Urinary bladder (tissue), 4 donors: ENCODE data around the gene IL36B. TPM values are rescaled to one million over a fixed set of nuclear protein-coding genes. Genes with fewer than 3 reads are reported as not detected.

Experiments used
- DNase-seq: peaks from one replicate; pipeline ENCODE4 v3.0.0-alpha.2; 2015; ENCODE audit errors: extremely low spot score
- H3K27ac ChIP-seq: one replicate; pipeline ENCODE4 v1.5.1; 2013; ENCODE audit warnings: low read depth, mild to moderate bottlenecking, moderate library complexity
- H3K36me3 ChIP-seq: one replicate; pipeline ENCODE4 v1.6.1; 2013; ENCODE audit warnings: mild to moderate bottlenecking, moderate library complexity; ENCODE audit not compliant: insufficient read depth
- H3K4me1 ChIP-seq: one replicate; pipeline ENCODE4 v1.6.1; 2013; ENCODE audit warnings: mild to moderate bottlenecking, moderate library complexity; ENCODE audit not compliant: insufficient read depth
- H3K4me3 ChIP-seq: one replicate; pipeline ENCODE4 v1.5.1; 2013; ENCODE audit warnings: low read depth, low read length
- WGBS: extraction: QIAGEN DNeasy Blood & Tissue Kit; methylation state at CpG from one replicate; pipeline ENCODE4 v1.1.7; 2013; 5-methylcytosine and 5-hydroxymethylcytosine counted together
- polyA plus RNA-seq: library from polyadenylated mRNA; stranded (reverse); fragments of 200-250 nt; gene quantifications from one replicate; pipeline ENCODE4 v1.2.3, GENCODE V29; 2013
- total RNA-seq: library from RNA; depleted of rRNA; stranded (reverse); fragments of >200 nt; gene quantifications from one replicate; pipeline ENCODE4 v1.2.3, GENCODE V29; 2014
- donor health status: healthy with polysubstance abuse.
- donor health status: healthy.

IL36B gene
- total and polyA plus RNA-seq, 2 donors = not detected

DNA sequence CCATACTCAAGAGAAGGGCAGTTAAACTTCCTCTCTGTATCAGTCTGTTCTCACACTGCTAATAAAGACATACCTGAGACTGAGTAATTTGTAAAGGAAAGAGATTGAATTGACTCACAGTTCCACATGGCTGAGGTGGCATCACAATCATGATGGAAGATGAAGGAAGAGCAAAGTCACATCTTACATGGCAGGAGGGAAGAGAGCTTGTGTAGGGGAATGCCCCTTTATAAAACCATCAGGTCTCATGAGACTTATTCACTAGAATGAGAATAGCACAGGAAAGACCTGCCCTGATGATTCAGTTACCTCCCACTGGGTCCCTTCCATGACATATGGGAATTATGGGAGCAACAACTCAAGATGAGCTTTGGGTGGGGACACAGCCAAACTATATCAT, 1.4 kb upstream of the IL36B start:
- DNase-seq = no peak
- Histone ChIP-seq H3K4me1 (no peaks in the 10 kb centered on the region), H3K4me3 (no peak overlapping the region), H3K36me3 (no peaks in the 10 kb centered on the region), H3K27ac (no peak overlapping the region)

DNA sequence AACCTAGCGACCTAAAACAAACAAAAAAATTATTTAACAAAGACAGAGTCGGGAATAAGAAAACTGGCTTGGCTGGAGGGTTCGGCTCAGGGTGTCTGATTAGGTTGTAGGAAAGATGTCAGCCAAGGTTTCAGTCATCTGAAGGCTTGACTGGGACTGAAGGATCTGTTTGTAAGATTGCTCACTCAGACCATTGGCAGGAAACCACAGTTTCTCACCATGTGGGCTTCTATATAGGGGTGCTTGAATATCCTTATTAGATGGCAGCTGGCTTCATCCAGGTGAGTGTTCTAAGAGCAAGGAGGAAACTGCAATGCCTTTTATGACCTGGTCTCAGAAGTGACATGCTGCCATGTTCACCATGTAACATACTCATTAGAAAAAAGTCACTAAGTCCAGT, 999 bp upstream of the IL36B start:
- H3K36me3 ChIP-seq = no peaks in the 10 kb centered on the region
- no peak overlapping the region for H3K27ac ChIP-seq
- H3K4me1 ChIP-seq = no peaks in the 10 kb centered on the region
- H3K4me3 ChIP-seq = no peak overlapping the region
- DNase-seq = no peak
- WGBS = 76% methylated on average over 3 of the region's 3 CpGs

DNA sequence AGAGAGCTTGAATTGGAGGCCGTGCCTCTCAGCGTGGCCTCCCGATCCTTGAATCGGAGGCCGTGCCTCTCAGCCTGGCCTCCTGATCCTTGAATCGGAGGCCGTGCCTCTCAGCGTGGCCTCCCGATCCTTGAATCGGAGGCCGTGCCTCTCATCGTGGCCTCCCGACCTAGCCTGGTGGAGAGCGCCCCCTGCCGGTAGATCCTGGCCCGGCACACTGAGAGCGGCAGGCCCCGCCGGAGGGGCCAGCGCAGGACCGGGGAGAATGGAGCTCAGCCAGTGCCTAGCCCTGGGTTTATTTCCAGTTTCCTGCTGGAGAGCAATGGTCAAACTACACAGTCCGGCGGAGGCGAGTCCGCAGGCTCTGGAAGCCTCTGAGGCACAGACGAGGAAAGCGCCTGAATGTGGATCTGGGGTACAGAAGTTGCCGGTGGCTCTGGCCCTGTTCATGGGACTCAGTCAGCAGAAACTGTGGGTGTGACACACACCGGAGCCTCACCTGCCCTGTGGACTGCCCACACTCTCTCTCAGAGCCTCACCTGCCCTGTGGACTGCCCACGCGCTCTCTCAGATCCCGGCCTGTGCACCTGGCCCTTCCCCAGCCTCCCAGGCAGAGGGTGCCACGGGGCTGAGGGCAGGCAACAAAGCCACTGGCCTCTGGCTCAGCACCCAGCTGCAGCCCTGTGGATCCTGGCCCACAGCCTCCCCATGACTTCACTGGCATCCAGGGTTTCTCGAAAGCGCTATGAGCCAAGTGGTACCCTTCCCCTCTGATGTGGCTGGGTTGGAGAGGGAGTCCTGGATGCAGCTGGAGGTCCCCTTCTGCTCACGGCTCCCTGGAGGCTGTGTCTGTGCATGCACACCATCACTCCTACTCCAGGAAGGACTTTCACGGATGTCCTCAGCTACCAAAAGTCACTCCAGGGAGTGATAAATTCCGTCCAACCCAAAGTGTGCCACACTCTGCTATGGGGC, 1.5 kb downstream of the IL36B start:
- WGBS = 93% methylated on average over 38 of the region's 38 CpGs
- Histone ChIP-seq H3K36me3 (no peaks in the 10 kb centered on the region), H3K4me3 (no peak overlapping the region), H3K4me1 (no peaks in the 10 kb centered on the region), H3K27ac (no peak overlapping the region)
- no peak for DNase-seq

DNA sequence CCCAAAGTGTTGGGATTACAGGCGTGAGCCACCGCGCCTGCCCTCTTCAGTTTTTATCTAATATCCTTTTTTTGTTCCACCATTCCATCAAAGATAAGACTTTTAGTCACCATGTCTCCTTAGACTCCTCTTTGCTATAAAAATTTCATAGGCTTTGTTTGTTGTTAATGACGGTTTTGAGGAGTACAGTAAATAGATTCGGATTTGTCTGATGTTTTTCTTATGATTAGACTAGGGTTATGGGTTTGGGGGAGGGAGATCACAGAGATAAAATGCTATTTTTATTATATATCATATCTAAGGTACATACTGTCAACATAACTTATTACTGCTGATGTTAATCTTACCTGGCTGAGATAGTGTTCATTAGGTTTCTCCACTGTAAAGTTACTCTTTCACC, 6.2 kb downstream of the IL36B start:
- H3K27ac ChIP-seq = no peak overlapping the region
- DNase-seq = no peak
- WGBS = 77% methylated on average over 5 of the region's 5 CpGs
- H3K4me3 ChIP-seq = no peak overlapping the region
- H3K36me3 ChIP-seq = no peaks in the 10 kb centered on the region
- no peaks in the 10 kb centered on the region for H3K4me1 ChIP-seq

DNA sequence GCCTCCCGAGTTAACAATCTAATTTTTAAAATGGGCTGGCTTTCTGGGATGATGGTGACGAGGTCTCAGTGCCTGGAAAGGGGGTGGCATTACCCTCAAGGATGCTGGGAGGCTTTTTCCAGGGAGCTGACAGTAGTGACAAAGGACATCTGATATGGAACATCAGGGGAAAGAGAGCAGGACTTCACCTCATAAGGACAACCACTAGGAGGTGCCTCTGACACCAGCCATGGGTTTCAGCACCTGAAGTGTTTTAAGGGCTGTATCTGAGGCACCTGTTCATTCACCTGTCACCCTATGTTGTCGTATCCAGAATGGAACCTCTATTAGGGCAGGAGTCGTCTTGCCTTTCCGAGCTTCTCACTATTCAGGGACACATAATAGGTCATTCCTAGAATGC, 10.8 kb downstream of the IL36B start:
- Histone ChIP-seq H3K27ac (no peak overlapping the region), H3K36me3 (no peaks in the 10 kb centered on the region), H3K4me1 (no peaks in the 10 kb centered on the region), H3K4me3 (no peak overlapping the region)
- DNase-seq = no peak
- 57% methylated on average over 5 of the region's 5 CpGs for WGBS

DNA sequence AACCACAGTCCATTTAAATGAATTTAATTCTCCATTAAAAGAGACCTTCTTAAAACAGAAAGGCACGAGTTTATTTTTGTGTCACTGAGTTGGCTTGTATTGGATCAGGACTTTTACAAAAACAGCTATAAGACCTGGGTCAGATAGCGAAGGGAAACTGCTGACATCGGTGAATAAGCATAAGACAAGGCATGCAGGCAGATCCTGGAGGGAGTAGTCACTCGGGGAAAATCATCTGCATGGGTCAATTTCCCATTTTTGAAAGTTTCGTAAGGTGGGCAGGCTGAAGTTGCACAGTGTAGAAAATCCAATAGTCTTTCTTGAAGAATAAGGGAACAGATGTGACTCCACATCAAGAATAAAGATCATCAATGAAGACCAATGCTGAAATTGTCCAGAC, 12.9 kb downstream of the IL36B start:
- Histone ChIP-seq H3K4me3 (no peak overlapping the region), H3K27ac (no peak overlapping the region), H3K36me3 (no peaks in the 10 kb centered on the region), H3K4me1 (no peaks in the 10 kb centered on the region)
- DNase-seq = no peak
- 52% methylated on average over 5 of the region's 5 CpGs for WGBS

DNA sequence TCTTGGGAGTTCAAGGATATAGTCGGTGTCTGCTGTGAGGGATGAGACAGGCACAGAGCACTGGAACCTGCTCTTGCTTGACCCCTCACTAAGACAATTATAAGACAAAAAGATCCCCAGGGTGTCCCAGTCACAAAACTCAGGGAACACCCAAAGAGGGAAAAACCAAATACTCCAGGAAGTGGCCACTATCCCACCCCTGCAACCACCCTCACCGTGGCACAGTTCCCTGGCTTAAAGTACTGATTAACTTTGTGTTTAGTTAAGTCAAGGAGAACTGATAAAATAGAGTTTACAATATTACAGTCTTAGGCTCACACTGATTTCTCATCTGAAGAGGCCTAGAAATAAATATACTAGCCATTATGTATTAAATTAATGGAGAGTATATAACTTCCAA, 13.5 kb downstream of the IL36B start:
- Histone ChIP-seq H3K4me1 (no peaks in the 10 kb centered on the region), H3K36me3 (no peaks in the 10 kb centered on the region), H3K27ac (no peak overlapping the region), H3K4me3 (no peak overlapping the region)
- DNase-seq = no peak
- WGBS = 62% methylated on average over 2 of the region's 2 CpGs

DNA sequence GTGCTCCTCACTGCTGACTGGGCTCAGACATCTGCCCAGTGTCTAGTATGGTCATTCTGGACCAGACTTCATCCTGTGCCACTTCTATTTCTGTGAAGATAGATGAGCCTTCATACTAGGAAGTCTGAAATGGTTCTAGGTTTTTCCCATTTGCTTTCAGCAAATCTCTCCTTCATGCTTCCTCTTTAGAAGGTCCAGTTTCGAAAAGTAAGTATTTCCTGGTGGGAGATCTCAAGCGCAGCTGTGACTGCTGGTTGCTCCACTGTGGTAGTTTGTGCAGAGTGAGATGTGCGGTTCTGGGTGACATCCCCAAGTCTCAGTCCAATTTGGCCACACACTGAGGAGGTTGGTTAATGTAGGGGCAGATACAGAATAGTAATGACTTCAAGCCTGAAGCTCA, 14.4 kb downstream of the IL36B start:
- Histone ChIP-seq H3K4me1 (no peaks in the 10 kb centered on the region), H3K27ac (no peak overlapping the region), H3K36me3 (no peaks in the 10 kb centered on the region), H3K4me3 (no peak overlapping the region)
- no peak for DNase-seq
- WGBS = 86% methylated on average over 3 of the region's 3 CpGs

DNA sequence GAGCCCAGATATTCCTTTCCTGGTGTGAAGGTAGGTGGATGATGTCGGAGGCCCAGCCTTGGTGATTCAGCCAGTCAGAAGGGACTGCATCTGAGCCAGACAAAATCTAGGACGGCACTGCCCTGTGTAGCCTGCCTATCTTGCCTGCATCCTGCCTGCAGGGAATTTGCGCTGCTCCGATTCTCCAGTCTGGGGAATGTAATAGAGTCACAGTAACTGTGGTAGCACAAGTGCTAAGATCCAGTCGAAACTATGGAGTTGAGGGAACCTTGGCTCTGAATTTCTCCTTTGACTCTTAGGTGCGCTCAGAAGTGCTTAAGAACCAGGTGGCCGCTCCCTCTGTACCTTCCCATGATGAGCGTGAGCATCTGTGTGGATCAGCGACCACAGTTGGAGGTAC, 15.9 kb downstream of the IL36B start:
- Histone ChIP-seq H3K4me1 (no peaks in the 10 kb centered on the region), H3K27ac (no peak overlapping the region), H3K36me3 (no peaks in the 10 kb centered on the region), H3K4me3 (no peak overlapping the region)
- WGBS = 89% methylated on average over 9 of the region's 9 CpGs
- no peak for DNase-seq

DNA sequence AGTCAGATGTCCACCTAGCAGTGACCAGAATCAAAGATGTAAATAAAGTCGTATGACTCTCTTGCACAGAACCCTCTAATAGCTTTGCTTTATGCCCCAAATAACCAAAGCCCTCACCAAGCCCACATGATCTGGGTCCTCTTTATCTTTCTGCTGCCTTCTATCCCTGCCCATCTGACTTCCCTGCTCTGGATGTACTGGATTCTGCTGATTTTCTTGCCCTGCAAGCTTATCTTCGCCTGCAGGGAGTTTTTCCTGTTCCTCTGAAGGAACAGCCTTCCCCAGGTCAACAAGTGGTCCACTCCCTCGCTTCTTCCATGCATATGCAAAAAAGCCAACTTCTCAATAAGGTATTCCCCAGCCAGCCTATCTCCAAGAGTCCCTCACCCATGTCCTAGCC, 18.7 kb downstream of the IL36B start:
- Histone ChIP-seq H3K4me3 (no peak overlapping the region), H3K27ac (no peak overlapping the region), H3K36me3 (no peaks in the 10 kb centered on the region), H3K4me1 (no peaks in the 10 kb centered on the region)
- 78% methylated on average over 3 of the region's 3 CpGs for WGBS
- DNase-seq = no peak

DNA sequence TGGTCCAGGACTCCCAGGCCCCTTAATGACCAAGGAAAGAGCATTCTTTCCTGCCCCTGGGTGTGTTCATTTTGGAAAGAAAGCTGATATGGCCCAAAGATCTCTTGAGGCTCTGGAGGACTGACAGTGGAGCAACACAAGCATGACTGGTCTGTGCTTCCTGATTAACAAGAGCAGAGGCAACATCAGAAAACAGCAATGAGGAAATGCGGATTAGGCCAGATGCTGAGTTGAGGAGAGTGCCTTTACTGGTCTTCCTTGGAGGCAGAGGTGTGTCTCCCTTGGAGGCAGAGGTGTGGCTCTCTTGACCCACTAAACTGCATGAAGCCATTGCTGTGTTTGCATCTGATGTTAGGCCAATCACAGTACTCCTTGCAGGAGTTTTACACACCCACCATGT, 19.9 kb downstream of the IL36B start:
- 81% methylated on average over 1 of the region's 1 CpG for WGBS
- DNase-seq = no peak

DNA sequence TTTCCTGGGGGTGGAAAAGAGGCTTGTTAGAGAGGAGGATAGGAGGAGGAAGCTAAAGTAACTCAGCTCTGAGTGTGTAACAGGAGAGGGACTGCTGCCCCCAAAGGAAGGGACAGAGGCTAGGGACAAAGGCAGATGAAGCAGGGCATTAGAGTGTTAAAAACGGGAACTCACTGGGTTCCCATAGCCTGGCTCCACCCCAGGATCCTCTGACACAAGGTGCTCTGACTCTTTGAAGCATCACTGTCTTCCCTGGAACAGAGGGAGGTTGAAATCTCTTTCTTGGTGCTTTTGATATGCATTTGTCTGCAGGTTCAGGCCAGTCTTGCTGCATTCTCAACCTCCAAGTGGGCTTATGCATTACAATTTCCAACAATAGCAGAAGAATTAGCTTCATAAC, 24.6 kb downstream of the IL36B start:
- H3K4me1 ChIP-seq = no peaks in the 10 kb centered on the region
- WGBS = 2% methylated on average over 1 of the region's 1 CpG
- H3K36me3 ChIP-seq = no peaks in the 10 kb centered on the region
- DNase-seq = no peak
- no peak overlapping the region for H3K27ac ChIP-seq
- H3K4me3 ChIP-seq = no peak overlapping the region

More for the DNA sequence above, 19.9 kb downstream of the IL36B start:
- Histone ChIP-seq H3K36me3 (no peaks in the 10 kb centered on the region), H3K27ac (no peak overlapping the region), H3K4me3 (no peak overlapping the region), H3K4me1 (no peaks in the 10 kb centered on the region)

DNA sequence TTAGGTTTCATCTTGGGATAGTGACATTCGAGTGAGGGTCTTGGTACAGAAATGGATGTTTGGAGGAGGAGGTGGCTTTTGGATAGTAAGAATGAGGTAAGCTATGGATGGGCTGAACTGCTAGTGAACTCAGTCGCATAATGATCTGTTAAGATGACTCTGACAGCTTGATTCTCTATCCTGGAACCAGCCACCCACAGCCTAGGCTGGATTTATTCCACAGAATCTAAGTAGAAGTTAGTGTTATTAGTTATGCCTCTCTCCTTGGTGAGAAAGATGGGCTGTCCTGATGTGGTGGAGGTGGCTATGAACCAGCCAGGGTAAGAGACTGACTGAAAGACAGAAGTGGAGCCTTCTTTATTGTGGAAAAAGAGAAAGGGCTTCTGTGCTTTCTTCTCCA, 25.0 kb downstream of the IL36B start:
- DNase-seq = no peak
- H3K36me3 ChIP-seq = no peaks in the 10 kb centered on the region
- H3K4me3 ChIP-seq = no peak overlapping the region
- H3K4me1 ChIP-seq = no peaks in the 10 kb centered on the region
- no peak overlapping the region for H3K27ac ChIP-seq
- 68% methylated on average over 2 of the region's 2 CpGs for WGBS

DNA sequence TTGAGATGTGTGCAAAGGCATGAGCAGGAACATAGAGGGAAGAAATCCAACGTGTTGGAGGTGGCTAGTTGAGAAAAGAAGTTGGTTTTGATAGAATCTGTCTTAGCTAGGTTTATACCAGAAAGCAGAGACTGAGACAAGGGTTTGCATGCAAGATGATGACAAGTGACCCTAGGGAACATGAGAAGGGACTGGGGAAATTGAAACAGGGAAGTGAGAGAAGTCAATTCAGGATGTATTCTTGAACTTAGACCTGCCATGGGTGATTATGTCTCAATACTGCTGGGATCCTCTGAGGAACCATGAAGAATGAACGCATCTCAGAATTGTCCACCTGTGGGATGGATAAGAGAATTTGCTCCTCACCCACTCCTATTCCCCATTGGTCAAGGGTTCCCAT, 26.9 kb downstream of the IL36B start:
- Histone ChIP-seq H3K36me3 (no peaks in the 10 kb centered on the region), H3K27ac (no peak overlapping the region), H3K4me3 (no peak overlapping the region), H3K4me1 (no peaks in the 10 kb centered on the region)
- 58% methylated on average over 2 of the region's 2 CpGs for WGBS
- no peak for DNase-seq
